GM12874 (cell line): Measurements from ENCODE around the gene SAYSD1.

Experiments
- CTCF ChIP-seq: IDR thresholded peaks from 2 replicates; pipeline ENCODE4 v1.5.1; 2011; ENCODE audit warnings: low read depth, mild to moderate bottlenecking, control low read depth, low read length, moderate library complexity; ENCODE audit not compliant: insufficient read depth

The SAYSD1 gene

GRCh38 chr6:39055661-39056060 is 59.3 kb downstream of the SAYSD1 start:
- no peak for TF ChIP-seq CTCF

- TF ChIP-seq CTCF: no peak
Observed at GRCh38 chr6:39054577-39055142, 60.3 kb downstream of the SAYSD1 start.
